ENCODE results near the gene PRR36.

DNA sequence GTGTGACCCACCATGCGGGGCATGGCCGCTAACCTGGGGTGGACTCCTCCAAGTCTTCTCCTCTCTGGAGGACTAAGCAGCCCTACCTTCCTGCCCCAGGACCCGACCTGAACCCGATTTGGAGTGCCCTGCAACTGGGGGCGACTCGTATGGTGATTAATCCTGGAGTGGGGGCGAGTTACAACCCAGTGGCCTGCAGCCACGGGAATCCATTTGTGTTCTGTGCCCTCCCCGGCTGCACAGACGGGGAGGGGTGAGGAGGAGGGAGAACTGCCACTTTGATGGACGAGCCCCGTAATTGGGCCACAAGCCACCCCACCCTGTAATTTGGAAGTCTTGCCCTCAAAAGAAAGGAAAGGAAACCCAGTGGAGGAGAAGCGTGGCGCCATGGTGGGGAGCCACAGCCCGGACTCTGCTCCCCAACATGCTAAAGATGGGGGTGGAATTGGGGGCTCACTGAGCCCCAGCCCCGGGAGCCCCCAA, 18.0 kb downstream of the PRR36 start:
- TF ChIP-seq, protein P1, sequence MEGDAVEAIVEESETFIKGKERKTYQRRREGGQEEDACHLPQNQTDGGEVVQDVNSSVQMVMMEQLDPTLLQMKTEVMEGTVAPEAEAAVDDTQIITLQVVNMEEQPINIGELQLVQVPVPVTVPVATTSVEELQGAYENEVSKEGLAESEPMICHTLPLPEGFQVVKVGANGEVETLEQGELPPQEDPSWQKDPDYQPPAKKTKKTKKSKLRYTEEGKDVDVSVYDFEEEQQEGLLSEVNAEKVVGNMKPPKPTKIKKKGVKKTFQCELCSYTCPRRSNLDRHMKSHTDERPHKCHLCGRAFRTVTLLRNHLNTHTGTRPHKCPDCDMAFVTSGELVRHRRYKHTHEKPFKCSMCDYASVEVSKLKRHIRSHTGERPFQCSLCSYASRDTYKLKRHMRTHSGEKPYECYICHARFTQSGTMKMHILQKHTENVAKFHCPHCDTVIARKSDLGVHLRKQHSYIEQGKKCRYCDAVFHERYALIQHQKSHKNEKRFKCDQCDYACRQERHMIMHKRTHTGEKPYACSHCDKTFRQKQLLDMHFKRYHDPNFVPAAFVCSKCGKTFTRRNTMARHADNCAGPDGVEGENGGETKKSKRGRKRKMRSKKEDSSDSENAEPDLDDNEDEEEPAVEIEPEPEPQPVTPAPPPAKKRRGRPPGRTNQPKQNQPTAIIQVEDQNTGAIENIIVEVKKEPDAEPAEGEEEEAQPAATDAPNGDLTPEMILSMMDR (IDR thresholded peaks at IDR 0.05) = no peak
- no peak for TF ChIP-seq EZH2 (IDR thresholded peaks at IDR 0.05; ENCODE audit: borderline replicate concordance, insufficient read depth, low read depth, low read length, poor library complexity, severe bottlenecking)
